ENCODE results near the gene MAP3K1.
A peak's percentile ranks its signal among the peaks of the same experiment; 100 is the strongest.

MAP3K1 gene

GRCh38 chr5:56808211-56808610 is 7.1 kb upstream of the MAP3K1 start (continued):
- TF ChIP-seq ZNF132 (tag by site-specific recombination; IDR thresholded peaks at IDR 0.05; ENCODE audit: borderline replicate concordance) (no peak), ZNF776 (tag by site-specific recombination; IDR thresholded peaks at IDR 0.05; ENCODE audit: borderline replicate concordance) (no peak)
- TF ChIP-seq, protein P1, sequence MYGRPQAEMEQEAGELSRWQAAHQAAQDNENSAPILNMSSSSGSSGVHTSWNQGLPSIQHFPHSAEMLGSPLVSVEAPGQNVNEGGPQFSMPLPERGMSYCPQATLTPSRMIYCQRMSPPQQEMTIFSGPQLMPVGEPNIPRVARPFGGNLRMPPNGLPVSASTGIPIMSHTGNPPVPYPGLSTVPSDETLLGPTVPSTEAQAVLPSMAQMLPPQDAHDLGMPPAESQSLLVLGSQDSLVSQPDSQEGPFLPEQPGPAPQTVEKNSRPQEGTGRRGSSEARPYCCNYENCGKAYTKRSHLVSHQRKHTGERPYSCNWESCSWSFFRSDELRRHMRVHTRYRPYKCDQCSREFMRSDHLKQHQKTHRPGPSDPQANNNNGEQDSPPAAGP (tag by site-specific recombination; IDR thresholded peaks at IDR 0.05) = no peak

GRCh38 chr5:56810826-56811225 is 4.5 kb upstream of the MAP3K1 start:
- no peaks in the 10 kb centered on the region; the same call in 1 of the 2 replicates for H3K4me1 ChIP-seq (ENCODE audit: control insufficient read depth, insufficient read depth, low read length)
- TF ChIP-seq ZNF324 (tag by site-specific recombination; IDR thresholded peaks at IDR 0.05) = no peak
- ChIA-PET POLR2A (no interaction called here), CTCF (interaction anchor here (0.6 kb wide), 1 partner anchor 239 kb away, joined by 3 read pairs; no protein-coding TSS in a partner anchor)
- H3K9me3 ChIP-seq (ENCODE audit: control insufficient read depth, insufficient read depth, low read depth, low read length) = no peaks in the 10 kb centered on the region
- H3K36me3 ChIP-seq (ENCODE audit: control insufficient read depth in 2 of 2, insufficient read depth in 1 of 2, low read length in 2 of 2) = no peaks in the 10 kb centered on the region
- H3K4me3 ChIP-seq (ENCODE audit: low read depth, low read length) = no peak overlapping the region
- no peak overlapping the region for H3K27ac ChIP-seq (ENCODE audit: extremely low read depth, low read depth, low read length)

- Histone ChIP-seq H3K9me3 (ENCODE audit: control insufficient read depth, insufficient read depth, low read depth, low read length) (no peaks in the 10 kb centered on the region), H3K4me1 (ENCODE audit: control insufficient read depth, insufficient read depth, low read length) (no peaks in the 10 kb centered on the region; the same call in 1 of the 2 replicates), H3K4me3 (ENCODE audit: low read depth, low read length) (no peak overlapping the region), H3K36me3 (ENCODE audit: control insufficient read depth in 2 of 2, insufficient read depth in 1 of 2, low read length in 2 of 2) (no peaks in the 10 kb centered on the region), H3K27ac (ENCODE audit: extremely low read depth, low read depth, low read length) (no peak overlapping the region)
- ChIA-PET POLR2A (interaction anchor here (0.6 kb wide), 1 partner anchor 325 kb away, joined by 5 read pairs; no protein-coding TSS in a partner anchor), CTCF (interaction anchor here (0.9 to 1.4 kb wide), 3 partner anchors 9 to 376 kb away, joined by 3 read pairs; no protein-coding TSS in a partner anchor)
- no peak for TF ChIP-seq ZBTB11 (tag by site-specific recombination; conservative IDR thresholded peaks at IDR 0.05; ENCODE audit: low read depth)
- no peak for TF ChIP-seq ZNF521 (tag by site-specific recombination; IDR thresholded peaks at IDR 0.05)
- TF ChIP-seq YY2 (tag by site-specific recombination; IDR thresholded peaks at IDR 0.05) = 0 out of 2 replicates have a peak, but pooled peaks have one; percentile 43
- peak; percentile 57; the same call in 1 of the 2 replicates for TF ChIP-seq ZNF18 (tag by site-specific recombination; IDR thresholded peaks at IDR 0.05)
- TF ChIP-seq ZEB2 (tag by site-specific recombination; IDR thresholded peaks at IDR 0.05) = peak; percentile 26; the same call in 1 of the 2 replicates
- TF ChIP-seq ZNF184 (tag by site-specific recombination; IDR thresholded peaks at IDR 0.05) = peak; percentile 62; the same call in 1 of the 2 replicates
- peak; percentile 45; the same call in 1 of the 2 replicates for TF ChIP-seq SP7 (tag by site-specific recombination; IDR thresholded peaks at IDR 0.05)
These were observed 3.2 kb upstream of the MAP3K1 start for GRCh38 chr5:56812110-56812509.

- Histone ChIP-seq H3K27ac (ENCODE audit: extremely low read depth, low read depth, low read length) (no peak overlapping the region), H3K9me3 (ENCODE audit: control insufficient read depth, insufficient read depth, low read depth, low read length) (no peaks in the 10 kb centered on the region), H3K4me1 (ENCODE audit: control insufficient read depth, insufficient read depth, low read length) (peaks cover 2% of the 10 kb centered on the region), H3K36me3 (ENCODE audit: control insufficient read depth in 2 of 2, insufficient read depth in 1 of 2, low read length in 2 of 2) (no peaks in the 10 kb centered on the region), H3K4me3 (ENCODE audit: low read depth, low read length) (no peak overlapping the region)
- CTCF ChIA-PET = interaction anchor here (0.5 to 2.0 kb wide), 4 partner anchors 22 to 133 kb away, joined by 3 to 5 read pairs (median 3); no protein-coding TSS in a partner anchor
- POLR2A ChIA-PET = no interaction called here
- no peak for TF ChIP-seq GLI2 (tag by site-specific recombination; IDR thresholded peaks at IDR 0.05; ENCODE audit: borderline replicate concordance, low read depth)
- TF ChIP-seq ZSCAN30 (tag by site-specific recombination; IDR thresholded peaks at IDR 0.05) = no peak
- TF ChIP-seq TRIM28 (IDR thresholded peaks at IDR 0.05; ENCODE audit: borderline replicate concordance, low read length) = no peak
- TF ChIP-seq ZNF155 (tag by site-specific recombination; IDR thresholded peaks at IDR 0.05) = no peak
- TF ChIP-seq, protein P2, sequence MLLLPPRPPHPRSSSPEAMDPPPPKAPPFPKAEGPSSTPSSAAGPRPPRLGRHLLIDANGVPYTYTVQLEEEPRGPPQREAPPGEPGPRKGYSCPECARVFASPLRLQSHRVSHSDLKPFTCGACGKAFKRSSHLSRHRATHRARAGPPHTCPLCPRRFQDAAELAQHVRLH (tag by site-specific recombination; IDR thresholded peaks at IDR 0.05) = no peak
- no peak for TF ChIP-seq BCL11A (tag by site-specific recombination; IDR thresholded peaks at IDR 0.05; ENCODE audit: low read depth)
- no peak for TF ChIP-seq ZNF558 (tag by site-specific recombination; IDR thresholded peaks at IDR 0.05)
- TF ChIP-seq ZNF2 (tag by site-specific recombination; IDR thresholded peaks at IDR 0.05) = no peak
- TF ChIP-seq ZNF404 (tag by site-specific recombination; IDR thresholded peaks at IDR 0.05) = no peak
- TF ChIP-seq PRDM1 (tag by site-specific recombination; IDR thresholded peaks at IDR 0.05) = no peak
- TF ChIP-seq, protein P3, sequence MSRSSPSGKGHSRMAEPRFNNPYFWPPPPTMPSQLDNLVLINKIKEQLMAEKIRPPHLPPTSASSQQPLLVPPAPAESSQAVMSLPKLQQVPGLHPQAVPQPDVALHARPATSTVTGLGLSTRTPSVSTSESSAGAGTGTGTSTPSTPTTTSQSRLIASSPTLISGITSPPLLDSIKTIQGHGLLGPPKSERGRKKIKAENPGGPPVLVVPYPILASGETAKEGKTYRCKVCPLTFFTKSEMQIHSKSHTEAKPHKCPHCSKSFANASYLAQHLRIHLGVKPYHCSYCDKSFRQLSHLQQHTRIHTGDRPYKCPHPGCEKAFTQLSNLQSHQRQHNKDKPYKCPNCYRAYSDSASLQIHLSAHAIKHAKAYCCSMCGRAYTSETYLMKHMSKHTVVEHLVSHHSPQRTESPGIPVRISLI (tag by site-specific recombination; IDR thresholded peaks at IDR 0.05) = no peak
- no peak for TF ChIP-seq SCRT1 (tag by site-specific recombination; IDR thresholded peaks at IDR 0.05; ENCODE audit: borderline replicate concordance)
- no peak for TF ChIP-seq ZBTB17 (tag by site-specific recombination; IDR thresholded peaks at IDR 0.05)
These were observed 2.0 kb upstream of the MAP3K1 start for GRCh38 chr5:56813302-56813701.
